HEK293 (cell line): ENCODE results near the gene NPAP1.
"Not testable (repeated sequence)": the region's sequence is repeated elsewhere in the genome, so short reads cannot be mapped to it uniquely, and the experiment has no call there.

Source experiments
- CTCF ChIA-PET: fragments of 350-600 bp; formaldehyde crosslinking; extraction: SDS; loops from one replicate; lab custom pipeline; 2021; ENCODE audit warnings: antibody characterized with exemption; lab: Yijun Ruan, JAX
- POLR2A ChIA-PET: fragments of 300-600 bp; formaldehyde crosslinking; extraction: SDS; loops from one replicate; lab custom pipeline; 2020; ENCODE audit warnings: antibody characterized with exemption, inconsistent platforms; lab: Yijun Ruan, JAX
- H3K27ac ChIP-seq: fragments of 200-500 bp; sonication (Bioruptor generic); 2 replicates; pipeline ENCODE4 v1.5.1; 2014; ENCODE audit warnings: low read depth, low read length, control low read depth, inconsistent platforms; ENCODE audit errors: extremely low read depth
- H3K36me3 ChIP-seq, 2 experiments: fragments of 200-500 bp in 1 of 2; sonication (Bioruptor generic) in 1 of 2; 1 replicate in 1 of 2; 2 replicates in 1 of 2; pipeline ENCODE4 v1.5.1; 2014 to 2017; ENCODE audit warnings: inconsistent platforms in 2 of 2, low read length in 2 of 2; ENCODE audit not compliant: control insufficient read depth in 2 of 2, insufficient read depth in 1 of 2
- H3K4me1 ChIP-seq: fragments of 200-500 bp; sonication (Bioruptor generic); 2 replicates; pipeline ENCODE4 v1.5.1; 2014; ENCODE audit warnings: mild to moderate bottlenecking, low read length, inconsistent platforms; ENCODE audit not compliant: control insufficient read depth, insufficient read depth
- H3K4me3 ChIP-seq: 2 replicates; pipeline ENCODE4 v1.5.1; 2011; ENCODE audit warnings: low read depth, mild to moderate bottlenecking, control low read depth, low read length, moderate library complexity
- H3K9me3 ChIP-seq: fragments of 200-500 bp; sonication (Bioruptor generic); 2 replicates; pipeline ENCODE4 v1.5.1; 2014; ENCODE audit warnings: low read depth, low read length, inconsistent platforms; ENCODE audit not compliant: control insufficient read depth, insufficient read depth
- BCL11A ChIP-seq: fragments of 450-650 bp; formaldehyde crosslinking; IDR thresholded peaks from 2 replicates; pipeline ENCODE4 v1.5.1; 2016; ENCODE audit warnings: low read depth, missing biosample characterization, missing genetic modification characterization
- HOXA7 ChIP-seq: sonication (generic); formaldehyde crosslinking; IDR thresholded peaks from 2 replicates; pipeline ENCODE4 v1.8.1; 2022; ENCODE audit warnings: missing genetic modification reagents, borderline replicate concordance
- MEIS1 ChIP-seq: sonication (generic); formaldehyde crosslinking; IDR thresholded peaks from 2 replicates; pipeline ENCODE4 v1.8.1; 2022; ENCODE audit warnings: missing genetic modification reagents, mild to moderate bottlenecking, borderline replicate concordance
- SP7 ChIP-seq: fragments of 450-650 bp; formaldehyde crosslinking; IDR thresholded peaks from 2 replicates; pipeline ENCODE4 v1.5.1; 2016; ENCODE audit warnings: missing biosample characterization, missing genetic modification characterization
- WT1 ChIP-seq: fragments of 450-650 bp; formaldehyde crosslinking; IDR thresholded peaks from 2 replicates; pipeline ENCODE4 v1.5.1; 2016; ENCODE audit warnings: missing biosample characterization, missing genetic modification characterization
- ZBTB8A ChIP-seq: fragments of 450-650 bp; formaldehyde crosslinking; IDR thresholded peaks from 2 replicates; pipeline ENCODE4 v1.5.1; 2016; ENCODE audit warnings: missing biosample characterization, missing genetic modification characterization
- ZIC2 ChIP-seq: fragments of 450-650 bp; formaldehyde crosslinking; IDR thresholded peaks from 2 replicates; pipeline ENCODE4 v1.5.1; 2016; ENCODE audit warnings: missing biosample characterization, missing genetic modification characterization
- ZNF169 ChIP-seq: fragments of 450-650 bp; formaldehyde crosslinking; IDR thresholded peaks from 2 replicates; pipeline ENCODE4 v1.5.1; 2016; ENCODE audit warnings: missing biosample characterization, missing genetic modification characterization
- ZNF239 ChIP-seq: fragments of 450-650 bp; formaldehyde crosslinking; IDR thresholded peaks from 2 replicates; pipeline ENCODE4 v1.5.1; 2016; ENCODE audit warnings: missing biosample characterization, missing genetic modification characterization
- ZNF266 ChIP-seq: fragments of 450-650 bp; formaldehyde crosslinking; IDR thresholded peaks from 2 replicates; pipeline ENCODE4 v1.5.1; 2016; ENCODE audit warnings: missing biosample characterization, missing genetic modification characterization, low read depth
- ZNF302 ChIP-seq: fragments of 450-650 bp; formaldehyde crosslinking; IDR thresholded peaks from 2 replicates; pipeline ENCODE4 v1.5.1; 2016; ENCODE audit warnings: missing biosample characterization, missing genetic modification characterization, low read depth
- ZNF394 ChIP-seq: fragments of 450-650 bp; formaldehyde crosslinking; IDR thresholded peaks from 2 replicates; pipeline ENCODE4 v1.5.1; 2016; ENCODE audit warnings: missing biosample characterization, missing genetic modification characterization, mild to moderate bottlenecking, moderate library complexity, borderline replicate concordance
- ZNF423 ChIP-seq: fragments of 450-650 bp; formaldehyde crosslinking; IDR thresholded peaks from 2 replicates; pipeline ENCODE4 v1.5.1; 2016; ENCODE audit warnings: missing biosample characterization, missing genetic modification characterization
- ZNF433 ChIP-seq: fragments of 450-650 bp; formaldehyde crosslinking; IDR thresholded peaks from 2 replicates; pipeline ENCODE4 v1.5.1; 2016; ENCODE audit warnings: missing biosample characterization, missing genetic modification characterization, low read depth
- ZNF473 ChIP-seq: fragments of 450-650 bp; formaldehyde crosslinking; IDR thresholded peaks from 2 replicates; pipeline ENCODE4 v1.5.1; 2017; ENCODE audit warnings: missing biosample characterization, missing genetic modification characterization
- ZNF621 ChIP-seq: fragments of 450-650 bp; formaldehyde crosslinking; IDR thresholded peaks from 2 replicates; pipeline ENCODE4 v1.5.1; 2017; ENCODE audit warnings: missing biosample characterization, missing genetic modification characterization
- ZNF664 ChIP-seq: fragments of 450-650 bp; formaldehyde crosslinking; IDR thresholded peaks from 2 replicates; pipeline ENCODE4 v1.5.1; 2016; ENCODE audit warnings: missing biosample characterization, missing genetic modification characterization
- ZNF704 ChIP-seq: fragments of 450-650 bp; formaldehyde crosslinking; IDR thresholded peaks from 2 replicates; pipeline ENCODE4 v1.5.1; 2016; ENCODE audit warnings: missing biosample characterization, missing genetic modification characterization
- ZNF792 ChIP-seq: fragments of 450-650 bp; formaldehyde crosslinking; IDR thresholded peaks from 2 replicates; pipeline ENCODE4 v1.5.1; 2016; ENCODE audit warnings: missing biosample characterization, missing genetic modification characterization
- ZXDB ChIP-seq: fragments of 450-650 bp; formaldehyde crosslinking; IDR thresholded peaks from 2 replicates; pipeline ENCODE4 v1.5.1; 2016; ENCODE audit warnings: missing biosample characterization, missing genetic modification characterization
- TF ChIP-seq, protein P1 (sequence below): fragments of 450-650 bp; formaldehyde crosslinking; IDR thresholded peaks from 2 replicates; pipeline ENCODE4 v1.5.1; 2016; ENCODE audit warnings: missing biosample characterization, missing genetic modification characterization
- TF ChIP-seq, protein P2 (sequence below): fragments of 450-650 bp; formaldehyde crosslinking; IDR thresholded peaks from 2 replicates; pipeline ENCODE4 v1.5.1; 2016; ENCODE audit warnings: missing biosample characterization, missing genetic modification characterization
- TF ChIP-seq, protein P3 (sequence below): fragments of 450-650 bp; formaldehyde crosslinking; IDR thresholded peaks from 2 replicates; pipeline ENCODE4 v1.5.1; 2016; ENCODE audit warnings: missing biosample characterization, missing genetic modification characterization

Gene NPAP1

GRCh38 chr15:24678485-24678884 is 2.9 kb downstream of the NPAP1 start:
- no peak overlapping the region for H3K4me3 ChIP-seq
- H3K27ac ChIP-seq = no peak overlapping the region
- CTCF ChIA-PET = no interaction called here
- H3K4me1 ChIP-seq = no peaks in the 10 kb centered on the region
- H3K9me3 ChIP-seq = no peaks in the 10 kb centered on the region
- TF ChIP-seq ZNF394 (tag by site-specific recombination) = no peak
- TF ChIP-seq, protein P1, sequence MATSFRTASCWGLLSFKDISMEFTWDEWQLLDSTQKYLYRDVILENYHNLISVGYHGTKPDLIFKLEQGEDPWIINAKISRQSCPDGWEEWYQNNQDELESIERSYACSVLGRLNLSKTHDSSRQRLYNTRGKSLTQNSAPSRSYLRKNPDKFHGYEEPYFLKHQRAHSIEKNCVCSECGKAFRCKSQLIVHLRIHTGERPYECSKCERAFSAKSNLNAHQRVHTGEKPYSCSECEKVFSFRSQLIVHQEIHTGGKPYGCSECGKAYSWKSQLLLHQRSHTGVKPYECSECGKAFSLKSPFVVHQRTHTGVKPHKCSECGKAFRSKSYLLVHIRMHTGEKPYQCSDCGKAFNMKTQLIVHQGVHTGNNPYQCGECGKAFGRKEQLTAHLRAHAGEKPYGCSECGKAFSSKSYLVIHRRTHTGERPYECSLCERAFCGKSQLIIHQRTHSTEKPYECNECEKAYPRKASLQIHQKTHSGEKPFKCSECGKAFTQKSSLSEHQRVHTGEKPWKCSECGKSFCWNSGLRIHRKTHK = no peak
- no peak for TF ChIP-seq ZNF239 (tag by site-specific recombination)
- TF ChIP-seq ZNF792 (tag by site-specific recombination) = no peak
- no peak for TF ChIP-seq ZNF704
- no peak for TF ChIP-seq ZNF423 (tag by site-specific recombination)
- TF ChIP-seq, all 188 proteins: peak for 0
- H3K36me3 ChIP-seq = no peaks in the 10 kb centered on the region
- POLR2A ChIA-PET = no interaction called here

GRCh38 chr15:24682002-24682401 is 6.4 kb downstream of the NPAP1 start:
- Histone ChIP-seq H3K4me3 (no peak overlapping the region), H3K9me3 (no peaks in the 10 kb centered on the region), H3K4me1 (no peaks in the 10 kb centered on the region), H3K36me3 (no peaks in the 10 kb centered on the region), H3K27ac (no peak overlapping the region)
- TF ChIP-seq ZNF621 (tag by site-specific recombination) = no peak
- no peak for TF ChIP-seq HOXA7 (CRISPR knock-in tag)
- no peak for TF ChIP-seq ZNF433 (tag by site-specific recombination)
- TF ChIP-seq ZIC2 (tag by site-specific recombination) = no peak
- TF ChIP-seq ZNF664 = no peak
- no peak for TF ChIP-seq BCL11A (tag by site-specific recombination)
- no peak for TF ChIP-seq ZNF169 (tag by site-specific recombination)
- no peak for TF ChIP-seq ZNF302 (tag by site-specific recombination)
- no peak for TF ChIP-seq ZXDB (tag by site-specific recombination)
- TF ChIP-seq ZNF266 (tag by site-specific recombination) = no peak
- no peak for TF ChIP-seq WT1 (tag by site-specific recombination)
- TF ChIP-seq ZBTB8A (tag by site-specific recombination) = no peak
- CTCF ChIA-PET = no interaction called here
- POLR2A ChIA-PET = no interaction called here

GRCh38 chr15:24682905-24683304 is 7.3 kb downstream of the NPAP1 start:
- H3K4me1 ChIP-seq, CTCF ChIA-PET, H3K9me3 ChIP-seq, H3K36me3 ChIP-seq, POLR2A ChIA-PET, H3K27ac ChIP-seq, H3K4me3 ChIP-seq: not testable (repeated sequence)

DNA sequence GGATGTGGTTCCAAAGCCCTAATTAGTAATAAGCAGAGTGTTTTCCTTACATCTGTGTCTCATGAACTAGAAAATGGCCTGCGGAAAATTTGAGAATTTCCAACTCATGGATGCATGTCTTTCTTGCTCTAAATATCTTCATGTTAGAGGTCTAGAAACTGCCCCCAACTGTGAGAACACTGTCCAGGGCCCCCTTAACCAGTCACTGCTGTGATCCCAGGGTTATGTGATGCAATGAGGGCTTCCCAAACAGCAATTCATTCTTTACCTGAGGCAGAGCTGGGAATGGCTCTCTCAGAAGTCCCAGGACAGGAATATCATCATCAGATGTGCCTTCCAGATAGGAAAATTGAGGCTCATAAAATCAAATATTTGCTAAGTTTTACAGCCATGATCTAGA is 8.2 kb downstream of the NPAP1 start:
- H3K27ac ChIP-seq = no peak overlapping the region
- ChIA-PET CTCF (no interaction called here), POLR2A (no interaction called here)
- H3K4me1 ChIP-seq = no peaks in the 10 kb centered on the region
- H3K36me3 ChIP-seq = no peaks in the 10 kb centered on the region
- TF ChIP-seq, protein P2, sequence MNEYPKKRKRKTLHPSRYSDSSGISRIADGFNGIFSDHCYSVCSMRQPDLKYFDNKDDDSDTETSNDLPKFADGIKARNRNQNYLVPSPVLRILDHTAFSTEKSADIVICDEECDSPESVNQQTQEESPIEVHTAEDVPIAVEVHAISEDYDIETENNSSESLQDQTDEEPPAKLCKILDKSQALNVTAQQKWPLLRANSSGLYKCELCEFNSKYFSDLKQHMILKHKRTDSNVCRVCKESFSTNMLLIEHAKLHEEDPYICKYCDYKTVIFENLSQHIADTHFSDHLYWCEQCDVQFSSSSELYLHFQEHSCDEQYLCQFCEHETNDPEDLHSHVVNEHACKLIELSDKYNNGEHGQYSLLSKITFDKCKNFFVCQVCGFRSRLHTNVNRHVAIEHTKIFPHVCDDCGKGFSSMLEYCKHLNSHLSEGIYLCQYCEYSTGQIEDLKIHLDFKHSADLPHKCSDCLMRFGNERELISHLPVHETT (tag by site-specific recombination) = no peak
- TF ChIP-seq SP7 (no peak), MEIS1 (CRISPR knock-in tag) (no peak), ZNF473 (no peak)
- TF ChIP-seq, protein P3, sequence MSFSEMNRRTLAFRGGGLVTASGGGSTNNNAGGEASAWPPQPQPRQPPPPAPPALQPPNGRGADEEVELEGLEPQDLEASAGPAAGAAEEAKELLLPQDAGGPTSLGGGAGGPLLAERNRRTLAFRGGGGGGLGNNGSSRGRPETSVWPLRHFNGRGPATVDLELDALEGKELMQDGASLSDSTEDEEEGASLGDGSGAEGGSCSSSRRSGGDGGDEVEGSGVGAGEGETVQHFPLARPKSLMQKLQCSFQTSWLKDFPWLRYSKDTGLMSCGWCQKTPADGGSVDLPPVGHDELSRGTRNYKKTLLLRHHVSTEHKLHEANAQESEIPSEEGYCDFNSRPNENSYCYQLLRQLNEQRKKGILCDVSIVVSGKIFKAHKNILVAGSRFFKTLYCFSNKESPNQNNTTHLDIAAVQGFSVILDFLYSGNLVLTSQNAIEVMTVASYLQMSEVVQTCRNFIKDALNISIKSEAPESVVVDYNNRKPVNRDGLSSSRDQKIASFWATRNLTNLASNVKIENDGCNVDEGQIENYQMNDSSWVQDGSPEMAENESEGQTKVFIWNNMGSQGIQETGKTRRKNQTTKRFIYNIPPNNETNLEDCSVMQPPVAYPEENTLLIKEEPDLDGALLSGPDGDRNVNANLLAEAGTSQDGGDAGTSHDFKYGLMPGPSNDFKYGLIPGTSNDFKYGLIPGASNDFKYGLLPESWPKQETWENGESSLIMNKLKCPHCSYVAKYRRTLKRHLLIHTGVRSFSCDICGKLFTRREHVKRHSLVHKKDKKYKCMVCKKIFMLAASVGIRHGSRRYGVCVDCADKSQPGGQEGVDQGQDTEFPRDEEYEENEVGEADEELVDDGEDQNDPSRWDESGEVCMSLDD (tag by site-specific recombination) = no peak
- TF ChIP-seq, all 188 proteins: peak for 0
- Histone ChIP-seq H3K9me3 (no peaks in the 10 kb centered on the region), H3K4me3 (no peak overlapping the region)
